ENCODE results near the gene ADTRP. TPM values are rescaled to one million over a fixed set of nuclear protein-coding genes. Genes with fewer than 3 reads are reported as not detected.
"Not testable (repeated sequence)": the region's sequence is repeated elsewhere in the genome, so short reads cannot be mapped to it uniquely, and the experiment has no call there.

The ADTRP gene
- total RNA-seq, 1 donor from 2014 or later: 1.2 TPM

GRCh38 chr6:11702089-11702488 is 76.5 kb downstream of the ADTRP start:
- no peak for DNase-seq (ENCODE audit: low read depth)

- DNase-seq (ENCODE audit: low read depth): no peak
Measured at GRCh38 chr6:11701573-11701972, 77.0 kb downstream of the ADTRP start.

- DNase-seq (ENCODE audit: low read depth): peak; percentile 52
Measured at GRCh38 chr6:11700118-11700718, 78.4 kb downstream of the ADTRP start.

GRCh38 chr6:11699576-11699975 is 79.0 kb downstream of the ADTRP start:
- no peak for DNase-seq (ENCODE audit: low read depth)

- DNase-seq (ENCODE audit: low read depth): no peak
Measured at GRCh38 chr6:11692451-11693376, 85.9 kb downstream of the ADTRP start.

GRCh38 chr6:11689847-11690246 is 88.8 kb downstream of the ADTRP start:
- DNase-seq (ENCODE audit: low read depth): no peak

GRCh38 chr6:11689400-11689799 is 89.2 kb downstream of the ADTRP start:
- not testable (repeated sequence) for DNase-seq (ENCODE audit: low read depth)

- DNase-seq (ENCODE audit: low read depth): no peak
Measured at GRCh38 chr6:11688425-11688709, 90.2 kb downstream of the ADTRP start.

GRCh38 chr6:11685481-11686093 is 93.0 kb downstream of the ADTRP start:
- peak; percentile 41 for DNase-seq (ENCODE audit: low read depth)

GRCh38 chr6:11684901-11685480 is 93.6 kb downstream of the ADTRP start:
- DNase-seq (ENCODE audit: low read depth): no peak

- DNase-seq (ENCODE audit: low read depth): no peak
Measured at GRCh38 chr6:11683871-11684270, 94.7 kb downstream of the ADTRP start.

GRCh38 chr6:11682561-11682975 is 96.0 kb downstream of the ADTRP start:
- peak; percentile 52 for DNase-seq (ENCODE audit: low read depth)

GRCh38 chr6:11681770-11682169 is 96.8 kb downstream of the ADTRP start:
- peak; percentile 28 for DNase-seq (ENCODE audit: low read depth)

GRCh38 chr6:11681357-11681756 is 97.2 kb downstream of the ADTRP start:
- DNase-seq (ENCODE audit: low read depth): no peak

GRCh38 chr6:11680479-11680878 is 98.1 kb downstream of the ADTRP start:
- not testable (repeated sequence) for DNase-seq (ENCODE audit: low read depth)

GRCh38 chr6:11679099-11679498 is 99.5 kb downstream of the ADTRP start:
- no peak for DNase-seq (ENCODE audit: low read depth)

GRCh38 chr6:11675601-11676000 is 103.0 kb downstream of the ADTRP start:
- no peak for DNase-seq (ENCODE audit: low read depth)

GRCh38 chr6:11672669-11673068 is 105.9 kb downstream of the ADTRP start:
- no peak for DNase-seq (ENCODE audit: low read depth)

- DNase-seq (ENCODE audit: low read depth): no peak
Measured at GRCh38 chr6:11672256-11672655, 106.3 kb downstream of the ADTRP start.

GRCh38 chr6:11669696-11670095 is 108.9 kb downstream of the ADTRP start:
- DNase-seq (ENCODE audit: low read depth): no peak

GRCh38 chr6:11668455-11668854 is 110.1 kb downstream of the ADTRP start:
- no peak for DNase-seq (ENCODE audit: low read depth)

- no peak for DNase-seq (ENCODE audit: low read depth)
Measured at GRCh38 chr6:11667876-11668275, 110.7 kb downstream of the ADTRP start.
